Activated naive CD8-positive, alpha-beta T cell treated with anti-CD3 and anti-CD28 coated beads for 36 hours (primary cell): ENCODE data around the gene ARHGEF35. TPM values are rescaled to one million over a fixed set of nuclear protein-coding genes. Genes with fewer than 3 reads are reported as not detected.
"Not testable (repeated sequence)": the region's sequence is repeated elsewhere in the genome, so short reads cannot be mapped to it uniquely, and the experiment has no call there.

ENCODE experiments used
- DNase-seq: peaks from one replicate; pipeline ENCODE4 v3.0.0; 2021
- H3K27ac Mint-ChIP-seq: one replicate; pipeline ENCODE4 v1.8.0; 2022; ENCODE audit warnings: mild to moderate bottlenecking, moderate library complexity, mixed read lengths
- H3K27me3 Mint-ChIP-seq: one replicate; pipeline ENCODE4 v1.8.0; 2022; ENCODE audit warnings: mild to moderate bottlenecking, mixed read lengths
- H3K36me3 Mint-ChIP-seq: one replicate; pipeline ENCODE4 v1.8.0; 2021; ENCODE audit warnings: mild to moderate bottlenecking, mixed read lengths
- H3K4me1 Mint-ChIP-seq: one replicate; pipeline ENCODE4 v1.8.0; 2021; ENCODE audit warnings: mixed read lengths
- H3K4me3 Mint-ChIP-seq: one replicate; pipeline ENCODE4 v1.8.0; 2022; ENCODE audit warnings: mild to moderate bottlenecking, moderate library complexity, mixed read lengths
- H3K9me3 Mint-ChIP-seq: one replicate; pipeline ENCODE4 v1.8.0; 2022; ENCODE audit warnings: mixed read lengths
- total RNA-seq, 2 experiments: library from RNA; stranded (reverse); gene quantifications; one replicate each; pipeline ENCODE4 v1.2.3, GENCODE V29; 2021

ARHGEF35 gene
- total RNA-seq, 2 experiments from 2014 or later: 6.7 to 6.8 TPM

DNA sequence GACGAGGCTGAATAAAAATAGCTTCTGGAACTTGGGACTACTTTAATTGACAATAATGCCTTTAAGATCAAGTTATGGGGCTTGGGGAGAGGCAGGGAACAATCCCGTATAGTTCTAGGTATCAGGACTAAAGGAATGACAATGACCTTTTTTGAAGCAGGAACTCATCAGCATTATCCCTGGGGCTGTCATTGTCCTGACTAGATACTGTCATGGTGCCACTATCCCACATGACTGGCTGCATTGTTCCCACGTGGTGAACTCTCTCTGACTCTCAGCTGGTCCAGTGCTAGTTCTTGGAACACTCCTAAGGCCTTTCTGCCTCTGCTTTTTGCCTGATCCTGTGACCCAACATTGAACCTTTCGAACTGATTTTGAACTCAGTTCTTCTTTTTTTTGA is 3.3 kb upstream of the ARHGEF35 start:
- DNase-seq, H3K4me3 Mint-ChIP-seq, H3K27me3 Mint-ChIP-seq, H3K27ac Mint-ChIP-seq, H3K36me3 Mint-ChIP-seq, H3K4me1 Mint-ChIP-seq, H3K9me3 Mint-ChIP-seq: not testable (repeated sequence)

DNA sequence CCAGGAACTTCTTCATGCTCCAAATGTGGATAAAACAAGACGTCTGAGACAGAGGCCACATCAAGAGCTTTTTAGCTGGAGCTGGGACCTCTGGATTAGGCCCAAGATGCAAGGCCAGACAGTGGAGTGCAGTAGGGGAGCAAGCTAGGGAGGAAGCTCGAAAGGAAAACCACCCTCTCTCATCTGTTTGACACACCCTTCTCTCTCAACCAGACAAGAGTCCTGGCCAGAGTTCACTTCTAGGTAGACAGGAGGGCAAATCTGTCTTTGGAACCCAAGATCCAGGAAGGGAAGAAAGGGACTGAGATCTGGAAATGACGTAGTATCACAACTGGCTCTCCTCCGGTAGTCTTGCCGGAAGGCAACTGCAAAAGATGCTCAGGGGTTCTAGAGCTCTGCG is 1.2 kb downstream of the ARHGEF35 start:
- not testable (repeated sequence) for H3K27me3 Mint-ChIP-seq, H3K9me3 Mint-ChIP-seq, H3K4me1 Mint-ChIP-seq, H3K36me3 Mint-ChIP-seq, DNase-seq, H3K4me3 Mint-ChIP-seq, H3K27ac Mint-ChIP-seq

DNA sequence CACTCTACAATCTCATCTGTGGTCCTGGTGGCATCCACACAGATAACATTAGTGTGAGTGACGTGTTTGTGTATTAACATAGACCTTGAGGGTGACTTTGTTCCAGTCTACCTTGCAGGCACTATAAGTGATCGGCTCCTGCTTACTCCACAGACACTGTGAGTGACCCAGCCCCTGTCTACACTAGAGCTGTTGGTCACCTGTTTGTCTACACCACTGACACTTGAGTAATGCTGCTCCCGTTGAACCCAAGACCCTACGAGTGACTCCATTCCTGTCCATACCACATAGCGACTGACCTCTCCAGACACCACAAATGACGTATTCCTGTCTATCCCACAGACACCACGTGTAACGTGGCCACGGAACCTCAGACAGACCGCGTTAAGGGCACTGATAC is 1.9 kb downstream of the ARHGEF35 start:
- not testable (repeated sequence) for H3K27ac Mint-ChIP-seq, H3K4me3 Mint-ChIP-seq, H3K36me3 Mint-ChIP-seq, H3K4me1 Mint-ChIP-seq, DNase-seq, H3K27me3 Mint-ChIP-seq, H3K9me3 Mint-ChIP-seq

DNA sequence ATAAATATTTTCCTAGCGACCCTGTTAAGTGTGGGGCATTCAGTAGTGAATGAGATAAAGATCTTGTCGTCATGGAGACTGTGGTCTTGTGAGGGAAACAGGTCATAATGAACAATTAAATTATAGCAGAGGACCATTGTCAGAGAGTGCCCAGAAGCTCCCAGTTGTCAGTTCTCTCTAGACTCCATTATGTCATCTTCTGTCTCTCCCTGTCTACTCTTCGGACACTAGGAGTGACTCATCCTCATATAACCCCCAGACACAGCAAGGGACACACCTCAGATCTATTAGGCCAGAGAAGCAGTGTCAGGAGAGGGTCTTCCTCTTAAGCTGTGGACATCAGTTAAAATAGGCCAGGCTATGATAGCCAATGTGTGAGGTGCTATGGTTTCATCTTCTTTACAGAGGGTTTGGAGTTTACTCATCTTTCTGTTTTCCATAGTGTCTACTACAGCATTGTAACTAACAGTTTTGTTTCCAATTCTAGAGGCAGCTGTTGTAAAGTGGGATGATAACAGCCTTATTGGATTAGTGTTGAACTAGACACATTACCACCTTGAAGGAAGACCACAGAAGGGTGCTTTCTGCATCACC is 7.0 kb downstream of the ARHGEF35 start:
- H3K36me3 Mint-ChIP-seq, H3K27me3 Mint-ChIP-seq, H3K4me1 Mint-ChIP-seq, H3K4me3 Mint-ChIP-seq, DNase-seq, H3K9me3 Mint-ChIP-seq, H3K27ac Mint-ChIP-seq: not testable (repeated sequence)

DNA sequence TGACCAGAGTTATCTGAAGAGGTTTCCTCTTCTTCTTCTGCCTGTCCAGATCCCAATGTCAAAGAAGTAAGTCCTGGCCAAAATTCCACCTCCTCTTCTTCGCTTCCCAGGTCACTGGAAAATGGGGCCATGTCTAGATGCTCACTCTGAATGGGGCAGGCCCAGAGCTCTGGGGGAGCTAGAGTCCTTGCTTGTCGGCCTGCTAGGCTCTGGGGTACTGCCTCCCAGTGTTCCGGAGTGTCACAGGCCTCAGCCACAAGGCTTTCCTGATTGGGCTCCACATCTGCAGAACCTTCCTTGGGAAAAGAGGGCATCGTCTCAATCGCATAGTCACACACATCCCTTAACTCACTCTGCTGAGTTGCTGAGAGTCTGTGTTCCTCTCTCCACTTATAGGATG is 7.8 kb downstream of the ARHGEF35 start:
- not testable (repeated sequence) for H3K4me1 Mint-ChIP-seq, DNase-seq, H3K4me3 Mint-ChIP-seq, H3K36me3 Mint-ChIP-seq, H3K27me3 Mint-ChIP-seq, H3K9me3 Mint-ChIP-seq, H3K27ac Mint-ChIP-seq

DNA sequence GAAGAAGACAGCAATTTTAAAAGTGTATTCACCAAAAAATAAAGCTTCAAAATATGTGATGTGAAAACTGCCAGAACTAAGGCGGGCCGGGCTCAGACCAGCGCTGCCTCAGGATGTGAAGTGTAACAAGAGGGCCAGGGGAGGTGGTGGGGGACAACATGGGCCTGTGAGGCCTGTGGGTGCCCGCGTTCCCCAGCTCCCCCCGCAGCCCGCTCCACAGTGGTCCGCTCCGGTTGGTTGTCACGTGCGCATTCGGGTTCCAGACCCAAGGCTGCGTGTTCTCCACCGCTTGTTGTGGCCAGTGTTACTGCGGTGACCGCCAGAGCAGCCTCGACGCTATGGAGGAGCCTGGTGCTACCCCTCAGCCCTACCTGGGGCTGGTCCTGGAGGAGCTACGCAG is 12.5 kb downstream of the ARHGEF35 start, which contains the start of gene CTAGE4:
Gene CTAGE4 (plus strand): TSS at position 301 of the 400 bp plus-strand sequence. CDS start 38 bp downstream, at position 339.
- H3K36me3 Mint-ChIP-seq, H3K4me3 Mint-ChIP-seq, H3K27ac Mint-ChIP-seq, DNase-seq, H3K27me3 Mint-ChIP-seq, H3K9me3 Mint-ChIP-seq, H3K4me1 Mint-ChIP-seq: not testable (repeated sequence)

DNA sequence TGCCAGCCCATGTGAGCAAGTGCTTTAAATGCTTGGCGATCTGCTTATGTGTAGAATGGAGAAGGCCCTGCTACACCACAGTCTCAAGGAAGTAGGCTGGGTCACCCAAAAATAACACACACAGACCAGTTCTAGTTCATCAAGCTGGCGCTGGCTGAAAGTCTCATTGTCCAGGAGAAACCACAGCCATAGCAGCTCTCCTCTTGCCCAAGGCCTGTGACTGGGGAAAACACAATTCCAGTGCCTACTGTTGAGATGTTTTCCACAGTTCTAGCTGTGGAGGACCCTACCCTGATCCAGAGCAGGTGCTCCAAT is 16.5 kb downstream of the ARHGEF35 start:
- H3K27me3 Mint-ChIP-seq, H3K9me3 Mint-ChIP-seq, H3K4me1 Mint-ChIP-seq, DNase-seq, H3K4me3 Mint-ChIP-seq, H3K27ac Mint-ChIP-seq, H3K36me3 Mint-ChIP-seq: not testable (repeated sequence)

DNA sequence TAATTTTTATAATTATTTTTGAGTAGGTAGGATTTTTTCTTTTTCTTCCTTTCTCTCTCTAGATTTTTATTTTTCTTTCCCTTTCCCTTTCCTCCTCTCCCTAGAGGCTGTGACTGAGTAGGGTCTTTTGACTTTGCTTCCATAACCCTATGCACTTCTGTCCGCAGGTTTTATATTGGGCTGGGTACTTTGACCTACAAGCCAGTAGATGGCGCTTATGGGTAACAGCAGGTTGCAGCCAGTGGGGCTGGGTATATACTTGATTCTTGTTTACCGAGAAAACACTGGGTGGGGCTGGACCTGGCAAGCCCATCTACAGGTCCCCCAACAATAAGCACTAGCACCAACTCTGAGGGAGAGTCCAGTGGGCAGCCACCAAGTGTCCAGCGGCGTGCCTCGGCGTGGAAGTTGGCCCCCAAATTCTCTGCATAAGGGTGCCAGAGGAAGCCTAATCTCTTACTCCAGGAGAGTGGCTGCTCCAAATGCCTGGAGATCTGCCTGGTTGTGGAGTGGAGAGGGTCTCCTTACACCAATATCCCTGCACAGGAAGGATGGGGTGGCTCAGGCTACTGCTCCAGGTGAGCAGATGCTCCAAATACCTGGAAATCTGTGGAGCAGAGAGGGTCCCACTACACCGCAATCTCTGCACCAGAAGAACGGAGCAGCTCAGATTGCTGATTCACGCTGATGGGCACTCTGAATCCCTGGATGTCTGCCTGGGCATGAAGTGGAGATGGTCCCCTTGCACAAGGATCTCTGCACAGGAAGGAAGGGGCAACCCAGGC is 17.1 kb downstream of the ARHGEF35 start:
- H3K27me3 Mint-ChIP-seq, H3K4me3 Mint-ChIP-seq, H3K9me3 Mint-ChIP-seq, H3K4me1 Mint-ChIP-seq, H3K36me3 Mint-ChIP-seq, H3K27ac Mint-ChIP-seq: not testable (repeated sequence)
- DNase-seq: peak; percentile 13

DNA sequence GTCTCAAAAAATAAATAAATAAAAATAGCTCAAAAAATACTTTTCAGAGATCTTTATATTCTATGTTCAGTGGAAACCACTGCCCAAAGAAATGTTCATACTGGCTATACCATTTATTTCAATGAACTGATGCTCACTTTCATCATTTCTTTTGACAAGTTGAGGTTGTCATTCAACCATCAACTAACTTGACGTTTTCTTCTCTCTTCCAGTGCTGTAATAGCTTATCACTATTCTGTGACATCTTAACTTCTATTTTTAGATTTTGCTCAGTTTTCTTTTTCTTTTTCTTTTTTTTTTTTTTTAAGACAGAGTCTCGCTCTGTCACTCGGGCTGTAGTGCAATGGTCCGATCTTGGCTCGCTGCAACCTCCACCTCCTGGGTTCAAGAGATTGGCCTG is 21.0 kb downstream of the ARHGEF35 start:
- Mint-ChIP-seq H3K4me1 (no peaks in the 10 kb centered on the region), H3K27ac (no peak overlapping the region), H3K9me3 (peaks cover 12% of the 10 kb centered on the region), H3K36me3 (no peaks in the 10 kb centered on the region), H3K27me3 (peaks cover 5% of the 10 kb centered on the region), H3K4me3 (no peak overlapping the region)
- DNase-seq: no peak

DNA sequence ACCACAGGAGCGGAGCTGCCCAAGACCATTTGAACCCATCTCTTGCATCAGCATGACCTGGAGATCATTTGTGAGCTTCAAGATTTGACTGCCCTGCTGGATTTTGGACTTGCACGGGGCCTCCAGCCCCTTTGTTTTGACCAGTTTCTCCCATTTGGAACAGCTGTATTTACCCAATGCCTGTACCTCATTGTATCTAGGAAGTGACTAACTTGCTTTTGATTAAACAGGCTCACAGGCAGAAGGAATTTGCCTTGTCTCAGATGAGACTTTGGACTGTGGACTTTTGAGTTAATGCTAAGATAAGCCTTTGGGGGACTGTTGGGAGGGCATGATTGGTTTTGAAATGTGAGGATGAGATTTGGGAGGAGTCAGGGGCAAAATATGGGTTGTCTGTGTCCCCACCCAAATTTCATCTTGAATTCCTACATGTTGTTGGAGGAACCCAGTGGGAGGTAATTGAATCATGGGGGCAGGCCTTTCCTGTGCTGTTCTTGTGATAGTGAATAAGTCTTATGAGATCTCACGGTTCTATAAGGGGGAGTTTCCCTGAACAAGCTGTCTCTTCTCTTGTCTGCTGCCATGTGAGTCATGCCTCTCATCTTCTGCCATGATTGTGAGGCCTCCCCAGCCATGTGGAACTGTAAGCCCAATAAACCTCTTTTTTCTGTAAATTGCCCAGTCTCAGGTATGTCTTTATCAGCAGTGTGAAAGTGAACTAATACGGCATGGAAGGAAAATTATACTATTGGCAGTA is 23.9 kb downstream of the ARHGEF35 start:
- H3K27me3 Mint-ChIP-seq, H3K4me1 Mint-ChIP-seq, DNase-seq, H3K27ac Mint-ChIP-seq, H3K36me3 Mint-ChIP-seq, H3K4me3 Mint-ChIP-seq: not testable (repeated sequence)
- peaks cover 12% of the 10 kb centered on the region for H3K9me3 Mint-ChIP-seq

DNA sequence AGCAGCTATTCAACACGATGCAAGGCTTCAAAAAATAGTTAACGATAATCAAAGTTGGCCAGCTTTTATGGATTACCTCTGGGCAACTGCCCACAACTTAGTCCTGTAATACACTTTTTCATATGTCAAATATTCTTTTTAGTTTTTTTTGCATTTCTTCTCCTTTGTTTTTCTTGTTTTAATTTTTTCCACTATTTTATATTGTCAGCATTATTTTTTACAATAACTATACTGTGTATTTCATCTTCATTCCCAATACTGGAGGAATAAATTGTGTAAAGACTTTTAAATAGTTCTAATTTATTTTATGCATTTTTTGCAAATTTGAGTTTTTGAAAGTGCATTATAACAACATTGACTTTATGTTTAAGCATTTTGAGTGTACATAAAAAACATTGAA is 30.8 kb downstream of the ARHGEF35 start:
- Mint-ChIP-seq H3K4me1 (no peaks in the 10 kb centered on the region), H3K9me3 (no peaks in the 10 kb centered on the region), H3K27me3 (peaks cover 25% of the 10 kb centered on the region), H3K4me3 (no peak overlapping the region), H3K36me3 (no peaks in the 10 kb centered on the region), H3K27ac (no peak overlapping the region)
- DNase-seq: no peak

DNA sequence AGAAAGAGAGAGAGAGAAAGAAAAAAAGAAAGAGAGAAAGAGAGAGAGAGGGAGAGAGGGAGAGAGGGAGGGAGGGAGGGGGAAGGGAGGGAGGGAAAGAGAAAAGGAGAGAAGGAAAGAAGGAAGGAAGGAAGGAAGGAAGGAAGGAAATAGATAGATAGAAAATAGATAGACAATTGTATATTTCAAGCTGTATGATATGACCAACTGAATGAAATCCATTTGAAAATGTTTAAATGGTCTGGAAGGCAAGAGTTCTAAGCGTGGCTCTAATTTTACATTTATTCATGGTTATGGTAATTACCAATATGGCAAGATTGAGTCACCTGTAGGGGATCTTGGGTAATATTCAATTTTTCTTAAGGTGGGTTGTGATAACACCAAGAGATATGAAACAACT is 36.8 kb downstream of the ARHGEF35 start:
- Mint-ChIP-seq H3K4me1 (no peaks in the 10 kb centered on the region), H3K27me3 (peaks cover 30% of the 10 kb centered on the region), H3K4me3 (no peak overlapping the region), H3K27ac (no peak overlapping the region), H3K36me3 (no peaks in the 10 kb centered on the region), H3K9me3 (no peaks in the 10 kb centered on the region)
- no peak for DNase-seq

DNA sequence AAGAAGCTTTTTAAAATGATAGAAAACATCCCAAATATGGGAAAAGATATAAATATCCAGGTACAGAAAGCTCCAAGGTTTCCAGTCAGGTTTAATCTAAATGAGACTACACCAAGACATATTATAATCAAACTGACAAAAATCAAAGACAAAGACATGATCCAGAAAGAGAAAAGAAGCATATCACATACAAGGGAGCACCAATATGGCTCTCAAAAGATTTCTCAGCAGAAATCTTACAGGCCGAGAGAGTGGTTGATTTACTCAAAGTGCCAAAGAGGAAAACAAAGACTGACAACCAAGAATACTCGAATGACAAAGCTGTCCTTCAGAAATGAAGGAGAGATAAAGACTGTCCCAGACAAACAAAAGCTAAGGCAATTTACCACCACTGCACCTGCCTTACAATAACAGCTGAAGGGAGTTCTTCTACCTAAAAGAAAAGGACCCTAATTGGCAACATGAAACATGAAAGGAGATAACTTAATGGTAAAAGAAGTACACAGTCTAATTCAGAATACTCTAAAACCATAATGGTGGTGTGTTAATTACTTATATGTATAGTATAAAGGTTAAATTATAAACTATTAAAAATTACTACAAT is 47.3 kb downstream of the ARHGEF35 start:
- no peak for DNase-seq
- Mint-ChIP-seq H3K27ac (no peak overlapping the region), H3K36me3 (peaks cover 8% of the 10 kb centered on the region), H3K4me1 (no peaks in the 10 kb centered on the region), H3K27me3 (peaks cover 12% of the 10 kb centered on the region), H3K9me3 (peaks cover 28% of the 10 kb centered on the region), H3K4me3 (no peak overlapping the region)

DNA sequence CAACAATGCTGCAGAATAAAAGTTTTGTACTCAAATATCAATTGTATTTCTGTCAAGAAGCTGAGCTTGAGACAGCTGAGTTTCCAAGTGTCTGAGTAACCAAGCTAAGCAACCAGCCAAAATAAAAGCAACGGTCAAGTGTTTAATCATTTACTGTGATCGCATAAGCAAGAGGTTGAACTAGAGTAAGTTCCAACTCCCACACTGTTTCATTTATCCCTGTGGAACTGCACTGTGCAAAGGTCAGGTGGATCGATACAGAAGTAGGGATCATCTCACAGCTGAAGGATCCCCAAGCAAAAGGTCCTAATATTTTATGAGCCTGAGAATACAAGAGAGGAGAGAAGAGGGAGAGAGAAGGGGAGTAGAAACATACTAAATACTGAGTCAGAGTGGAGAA is 51.2 kb downstream of the ARHGEF35 start:
- Mint-ChIP-seq H3K27ac (no peak overlapping the region), H3K9me3 (peaks cover 22% of the 10 kb centered on the region), H3K36me3 (peaks cover 8% of the 10 kb centered on the region), H3K4me3 (no peak overlapping the region), H3K27me3 (peaks cover 4% of the 10 kb centered on the region), H3K4me1 (no peaks in the 10 kb centered on the region)
- DNase-seq: no peak

DNA sequence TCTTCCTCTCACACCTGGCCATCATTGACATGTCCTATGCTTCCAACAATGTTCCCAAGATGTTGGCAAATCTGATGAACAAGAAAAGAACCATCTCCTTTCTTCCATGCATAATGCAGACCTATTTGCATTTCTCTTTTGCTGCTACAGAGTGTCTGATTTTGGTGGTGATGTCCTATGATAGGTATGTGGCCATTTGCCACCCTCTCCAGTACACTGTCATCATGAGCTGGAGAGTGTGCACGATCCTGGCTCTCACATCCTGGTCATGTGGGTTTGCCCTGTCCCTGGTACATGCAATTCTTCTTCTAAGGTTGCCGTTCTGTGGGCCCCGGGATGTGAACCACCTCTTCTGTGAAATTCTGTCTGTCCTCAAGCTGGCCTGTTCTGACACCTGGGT is 53.4 kb downstream of the ARHGEF35 start:
- Mint-ChIP-seq H3K27ac (no peak overlapping the region), H3K27me3 (peaks cover 4% of the 10 kb centered on the region), H3K9me3 (peaks cover 7% of the 10 kb centered on the region), H3K4me3 (no peak overlapping the region), H3K4me1 (no peaks in the 10 kb centered on the region), H3K36me3 (no peaks in the 10 kb centered on the region)
- DNase-seq: no peak
